Measurements from ENCODE around the gene MAN1A2.

- TF ChIP-seq, protein P1, sequence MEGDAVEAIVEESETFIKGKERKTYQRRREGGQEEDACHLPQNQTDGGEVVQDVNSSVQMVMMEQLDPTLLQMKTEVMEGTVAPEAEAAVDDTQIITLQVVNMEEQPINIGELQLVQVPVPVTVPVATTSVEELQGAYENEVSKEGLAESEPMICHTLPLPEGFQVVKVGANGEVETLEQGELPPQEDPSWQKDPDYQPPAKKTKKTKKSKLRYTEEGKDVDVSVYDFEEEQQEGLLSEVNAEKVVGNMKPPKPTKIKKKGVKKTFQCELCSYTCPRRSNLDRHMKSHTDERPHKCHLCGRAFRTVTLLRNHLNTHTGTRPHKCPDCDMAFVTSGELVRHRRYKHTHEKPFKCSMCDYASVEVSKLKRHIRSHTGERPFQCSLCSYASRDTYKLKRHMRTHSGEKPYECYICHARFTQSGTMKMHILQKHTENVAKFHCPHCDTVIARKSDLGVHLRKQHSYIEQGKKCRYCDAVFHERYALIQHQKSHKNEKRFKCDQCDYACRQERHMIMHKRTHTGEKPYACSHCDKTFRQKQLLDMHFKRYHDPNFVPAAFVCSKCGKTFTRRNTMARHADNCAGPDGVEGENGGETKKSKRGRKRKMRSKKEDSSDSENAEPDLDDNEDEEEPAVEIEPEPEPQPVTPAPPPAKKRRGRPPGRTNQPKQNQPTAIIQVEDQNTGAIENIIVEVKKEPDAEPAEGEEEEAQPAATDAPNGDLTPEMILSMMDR (IDR thresholded peaks at IDR 0.05): no peak
- no peak for TF ChIP-seq POLR2A (IDR thresholded peaks at IDR 0.05)
Measured at GRCh38 chr1:117389779-117390178, 22.5 kb downstream of the MAN1A2 start.
